Measurements from ENCODE around the gene NUP88.

NUP88 gene

DNA sequence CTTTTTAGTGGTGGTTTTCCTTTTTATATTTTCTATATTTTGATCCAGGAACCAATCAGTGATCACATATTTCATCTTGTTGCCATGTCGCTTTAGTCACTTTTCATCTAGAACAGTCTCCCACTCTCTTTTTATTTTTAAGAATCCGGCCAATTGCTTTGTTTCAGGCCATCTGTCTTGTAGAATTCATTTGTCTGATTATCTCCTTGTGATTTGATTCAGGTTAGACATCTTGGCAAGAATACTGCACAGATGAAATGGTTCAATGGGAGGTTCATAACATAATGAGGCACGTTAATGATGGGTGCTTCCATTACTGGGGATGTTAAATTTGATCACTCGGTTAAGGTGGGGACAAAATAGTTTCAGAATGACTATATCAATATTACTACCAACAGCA lies 49.1 kb downstream of the NUP88 start:
- TF ChIP-seq LEF1 (IDR thresholded peaks at IDR 0.05; ENCODE audit: borderline replicate concordance): no peak
- TF ChIP-seq ZNF384 (IDR thresholded peaks at IDR 0.05): no peak
- no peak for TF ChIP-seq L3MBTL2 (conservative IDR thresholded peaks at IDR 0.05)
- no peak for TF ChIP-seq ELF4 (IDR thresholded peaks at IDR 0.05)
- TF ChIP-seq CTBP1 (IDR thresholded peaks at IDR 0.05; ENCODE audit: borderline replicate concordance): no peak
- no peak for TF ChIP-seq FOXK2 (IDR thresholded peaks at IDR 0.05)
- no peak for TF ChIP-seq BHLHE40 (IDR thresholded peaks at IDR 0.05; ENCODE audit: borderline replicate concordance)
- no peak for TF ChIP-seq NFRKB (IDR thresholded peaks at IDR 0.05)
- TF ChIP-seq, protein P1, sequence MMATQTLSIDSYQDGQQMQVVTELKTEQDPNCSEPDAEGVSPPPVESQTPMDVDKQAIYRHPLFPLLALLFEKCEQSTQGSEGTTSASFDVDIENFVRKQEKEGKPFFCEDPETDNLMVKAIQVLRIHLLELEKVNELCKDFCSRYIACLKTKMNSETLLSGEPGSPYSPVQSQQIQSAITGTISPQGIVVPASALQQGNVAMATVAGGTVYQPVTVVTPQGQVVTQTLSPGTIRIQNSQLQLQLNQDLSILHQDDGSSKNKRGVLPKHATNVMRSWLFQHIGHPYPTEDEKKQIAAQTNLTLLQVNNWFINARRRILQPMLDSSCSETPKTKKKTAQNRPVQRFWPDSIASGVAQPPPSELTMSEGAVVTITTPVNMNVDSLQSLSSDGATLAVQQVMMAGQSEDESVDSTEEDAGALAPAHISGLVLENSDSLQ (IDR thresholded peaks at IDR 0.05): no peak
- no peak for TF ChIP-seq FOXM1 (IDR thresholded peaks at IDR 0.05; ENCODE audit: borderline replicate concordance)
- no peak for TF ChIP-seq TARDBP (IDR thresholded peaks at IDR 0.05)
- TF ChIP-seq SP1 (IDR thresholded peaks at IDR 0.05): no peak
- no peak for TF ChIP-seq ARNT (IDR thresholded peaks at IDR 0.05)
- no peak for TF ChIP-seq FOXA1 (IDR thresholded peaks at IDR 0.05)
- no peak for TF ChIP-seq SUZ12 (IDR thresholded peaks at IDR 0.05)
- no peak for TF ChIP-seq HDGF (IDR thresholded peaks at IDR 0.05; ENCODE audit: borderline replicate concordance)
- ChIA-PET POLR2A (no interaction called here), CTCF (no interaction called here)
- DNase-seq (ENCODE audit: extremely low spot score): no peak

GRCh38 chr17:5365831-5366230 lies 53.6 kb downstream of the NUP88 start:
- no peak for DNase-seq (ENCODE audit: extremely low spot score)
- POLR2A ChIA-PET: no interaction called here
- TF ChIP-seq L3MBTL2 (conservative IDR thresholded peaks at IDR 0.05): no peak
- no peak for TF ChIP-seq FOXK2 (IDR thresholded peaks at IDR 0.05)
- TF ChIP-seq FOXM1 (IDR thresholded peaks at IDR 0.05; ENCODE audit: borderline replicate concordance): no peak
- no peak for TF ChIP-seq LEF1 (IDR thresholded peaks at IDR 0.05; ENCODE audit: borderline replicate concordance)
- TF ChIP-seq ELF4 (IDR thresholded peaks at IDR 0.05): no peak
- TF ChIP-seq ZNF384 (IDR thresholded peaks at IDR 0.05): no peak
- TF ChIP-seq TARDBP (IDR thresholded peaks at IDR 0.05): no peak
- TF ChIP-seq CTBP1 (IDR thresholded peaks at IDR 0.05; ENCODE audit: borderline replicate concordance): no peak
- CTCF ChIA-PET: no interaction called here

- ChIA-PET POLR2A (no interaction called here), CTCF (no interaction called here)
- DNase-seq (ENCODE audit: extremely low spot score): no peak
- no peak for TF ChIP-seq L3MBTL2 (conservative IDR thresholded peaks at IDR 0.05)
- TF ChIP-seq LEF1 (IDR thresholded peaks at IDR 0.05; ENCODE audit: borderline replicate concordance): no peak
- TF ChIP-seq SP1 (IDR thresholded peaks at IDR 0.05): no peak
- no peak for TF ChIP-seq ARNT (IDR thresholded peaks at IDR 0.05)
Observed at GRCh38 chr17:5364696-5365095, 54.8 kb downstream of the NUP88 start.

DNA sequence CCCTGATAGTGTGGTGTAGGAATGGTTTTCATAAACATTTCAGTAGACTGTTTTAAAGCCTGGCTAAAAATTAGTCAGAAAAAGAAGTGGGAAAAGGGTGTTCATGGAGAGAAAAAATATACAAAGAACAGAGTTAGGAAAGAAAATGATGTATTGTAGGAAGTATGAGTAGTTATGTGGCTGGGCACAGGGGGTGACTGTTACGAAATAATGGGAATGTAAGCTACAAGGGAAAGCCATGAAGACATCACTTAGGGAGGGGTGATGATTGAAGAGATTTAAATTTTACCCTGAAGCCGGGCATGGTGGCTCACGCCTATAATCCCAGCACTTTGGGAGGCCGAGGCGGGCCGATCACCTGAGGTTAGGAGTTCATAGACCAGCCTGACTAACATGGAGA lies 55.3 kb downstream of the NUP88 start:
- POLR2A ChIA-PET: no interaction called here
- no peak for DNase-seq (ENCODE audit: extremely low spot score)
- TF ChIP-seq ARNT (IDR thresholded peaks at IDR 0.05) (no peak), FOXM1 (IDR thresholded peaks at IDR 0.05; ENCODE audit: borderline replicate concordance) (no peak), NFRKB (IDR thresholded peaks at IDR 0.05) (no peak), L3MBTL2 (conservative IDR thresholded peaks at IDR 0.05) (no peak), BHLHE40 (IDR thresholded peaks at IDR 0.05; ENCODE audit: borderline replicate concordance) (no peak), CTBP1 (IDR thresholded peaks at IDR 0.05; ENCODE audit: borderline replicate concordance) (no peak), SP1 (IDR thresholded peaks at IDR 0.05) (no peak), SUZ12 (IDR thresholded peaks at IDR 0.05) (no peak), FOXA1 (IDR thresholded peaks at IDR 0.05) (no peak)
- TF ChIP-seq, protein P1 (IDR thresholded peaks at IDR 0.05): no peak
- CTCF ChIA-PET: no interaction called here

DNA sequence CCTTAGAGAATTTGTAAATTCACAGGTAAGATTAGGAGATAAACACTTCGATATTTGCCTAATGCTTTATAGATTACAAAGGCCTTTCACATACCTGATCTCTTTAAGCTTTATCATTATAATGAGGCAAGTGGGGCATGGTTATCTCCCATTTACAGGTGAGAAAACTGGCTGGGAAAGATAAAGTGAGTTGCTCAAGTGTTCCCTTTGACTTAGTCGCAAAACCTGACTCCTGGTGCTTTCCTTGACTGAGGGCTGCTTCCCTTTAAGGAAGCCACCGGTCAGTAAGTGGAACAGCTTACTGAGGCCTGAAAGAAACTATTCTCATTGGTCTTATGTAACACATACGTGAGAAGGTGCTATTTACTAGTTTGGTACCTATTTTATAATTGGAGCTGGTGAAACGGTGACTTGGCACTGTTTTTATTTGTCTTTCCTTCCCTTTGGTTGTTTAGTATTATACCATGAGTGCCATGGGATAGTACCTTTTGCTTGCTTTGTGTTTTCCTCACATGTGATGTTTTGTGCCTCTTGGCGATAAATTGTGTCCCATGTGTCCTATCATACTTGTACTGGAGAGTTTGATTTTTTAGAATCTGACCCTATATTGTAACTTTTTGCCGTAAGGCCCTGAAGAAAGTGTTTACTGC lies 57.2 kb downstream of the NUP88 start:
- POLR2A ChIA-PET: no interaction called here
- TF ChIP-seq ZNF384 (IDR thresholded peaks at IDR 0.05) (no peak), FOXM1 (IDR thresholded peaks at IDR 0.05; ENCODE audit: borderline replicate concordance) (no peak), NFRKB (IDR thresholded peaks at IDR 0.05) (no peak)
- CTCF ChIA-PET: no interaction called here
- no peak for DNase-seq (ENCODE audit: extremely low spot score)

DNA sequence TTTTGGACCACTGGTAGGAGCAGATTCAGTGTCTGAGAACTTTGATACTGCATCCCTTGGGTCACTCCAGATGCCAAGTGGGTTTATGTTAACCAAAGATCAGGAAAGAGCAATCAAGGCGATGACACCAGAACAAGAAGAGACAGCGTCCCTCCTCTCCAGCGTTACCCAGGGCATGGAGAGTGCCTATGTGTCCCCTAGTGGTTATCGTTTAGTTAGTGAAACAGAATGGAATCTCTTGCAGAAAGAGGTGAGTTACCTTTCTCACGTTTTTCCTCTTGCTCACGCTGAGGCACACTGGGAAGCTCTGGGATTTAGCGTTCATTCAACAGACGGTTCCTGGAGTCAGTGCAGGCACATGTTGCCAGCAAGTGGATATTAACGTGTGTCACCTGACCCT lies 58.0 kb downstream of the NUP88 start:
- DNase-seq (ENCODE audit: extremely low spot score): no peak
- CTCF ChIA-PET: no interaction called here
- POLR2A ChIA-PET: no interaction called here
- no peak for TF ChIP-seq HDGF (IDR thresholded peaks at IDR 0.05; ENCODE audit: borderline replicate concordance)
- TF ChIP-seq FOXM1 (IDR thresholded peaks at IDR 0.05; ENCODE audit: borderline replicate concordance): no peak
- no peak for TF ChIP-seq FOXK2 (IDR thresholded peaks at IDR 0.05)
- no peak for TF ChIP-seq TARDBP (IDR thresholded peaks at IDR 0.05)
- no peak for TF ChIP-seq NFRKB (IDR thresholded peaks at IDR 0.05)
- TF ChIP-seq LEF1 (IDR thresholded peaks at IDR 0.05; ENCODE audit: borderline replicate concordance): no peak
- TF ChIP-seq BHLHE40 (IDR thresholded peaks at IDR 0.05; ENCODE audit: borderline replicate concordance): no peak
- TF ChIP-seq CTBP1 (IDR thresholded peaks at IDR 0.05; ENCODE audit: borderline replicate concordance): no peak
- no peak for TF ChIP-seq ELF4 (IDR thresholded peaks at IDR 0.05)
- TF ChIP-seq, protein P1 (IDR thresholded peaks at IDR 0.05): no peak
- no peak for TF ChIP-seq SP1 (IDR thresholded peaks at IDR 0.05)
- no peak for TF ChIP-seq SUZ12 (IDR thresholded peaks at IDR 0.05)
- TF ChIP-seq FOXA1 (IDR thresholded peaks at IDR 0.05): no peak
- no peak for TF ChIP-seq L3MBTL2 (conservative IDR thresholded peaks at IDR 0.05)
- TF ChIP-seq ARNT (IDR thresholded peaks at IDR 0.05): no peak
- no peak for TF ChIP-seq ZNF384 (IDR thresholded peaks at IDR 0.05)
